PFSK-1 (cell line): ENCODE data around the gene ALOX5AP.

Experiments used
- FOXP2 ChIP-seq: optimal IDR thresholded peaks from 2 replicates; pipeline ENCODE3; 2011; ENCODE audit warnings: borderline replicate concordance, control low read depth, inconsistent platforms; ENCODE audit not compliant: insufficient read depth; ENCODE audit errors: extremely low read length, extremely low read depth
- POLR2AphosphoS5 ChIP-seq: IDR thresholded peaks from 2 replicates; pipeline ENCODE4 v1.6.1; 2012; ENCODE audit warnings: low read depth, mild to moderate bottlenecking, control low read depth, low read length, moderate library complexity
- REST ChIP-seq, 2 experiments: IDR thresholded peaks; 2 replicates each; pipeline versions ENCODE4 v1.6.1 to v1.8.0; 2011 to 2012; ENCODE audit warnings: low read depth in 2 of 2, low read length in 2 of 2, control low read depth in 1 of 2, inconsistent platforms in 1 of 2, mild to moderate bottlenecking in 1 of 2, moderate library complexity in 1 of 2; ENCODE audit not compliant: insufficient read depth in 1 of 2
- SIN3A ChIP-seq: IDR thresholded peaks from 2 replicates; pipeline ENCODE4 v1.6.1; 2012; ENCODE audit warnings: mild to moderate bottlenecking, low read length, moderate library complexity, borderline replicate concordance; ENCODE audit not compliant: insufficient read depth

- TF ChIP-seq POLR2AphosphoS5 = no peak
- no peak for TF ChIP-seq FOXP2
- no peak for TF ChIP-seq SIN3A
- no peak for TF ChIP-seq REST (IDR thresholded peaks at IDR 0.05; ENCODE audit: insufficient read depth in 1 of 2, low read depth in 2 of 2, low read length in 2 of 2)
These were observed 62.6 kb downstream of the ALOX5AP start for GRCh38 chr13:30797847-30798535.
